ENCODE results near the gene PCDH1.
"Not testable (repeated sequence)": the region's sequence is repeated elsewhere in the genome, so short reads cannot be mapped to it uniquely, and the experiment has no call there.

Gene PCDH1

GRCh38 chr5:141898448-141899049, 20.3 kb upstream of the PCDH1 start:
- Histone ChIP-seq H3K4me1 (no peaks in the 10 kb centered on the region), H3K4me3 (no peak overlapping the region), H3K27ac (no peak overlapping the region), H3K9me3 (no peaks in the 10 kb centered on the region), H3K27me3 (peaks cover 0 to 5% of the 10 kb centered on the region in 2 donors), H3K36me3 (no peaks in the 10 kb centered on the region)
- no peak for TF ChIP-seq CTCF (IDR thresholded peaks at IDR 0.05)
- no peak for DNase-seq
- intact Hi-C loops (cut with DNase I; ENCODE audit: low total_unique reads), result no loop called here

- H3K9me3 ChIP-seq, result no peaks in the 10 kb centered on the region
- no peak overlapping the region for H3K27ac ChIP-seq
- no peaks in the 10 kb centered on the region for H3K4me1 ChIP-seq
- no peak overlapping the region for H3K4me3 ChIP-seq
- TF ChIP-seq CTCF (IDR thresholded peaks at IDR 0.05), result no peak
- peaks cover 0 to 5% of the 10 kb centered on the region in 2 donors for H3K27me3 ChIP-seq
- intact Hi-C loops (cut with DNase I; ENCODE audit: low total_unique reads), result no loop called here
- DNase-seq, result no peak
- H3K36me3 ChIP-seq, result no peaks in the 10 kb centered on the region
These were observed 19.2 kb upstream of the PCDH1 start for GRCh38 chr5:141897425-141897824.

GRCh38 chr5:141890429-141890828, 12.2 kb upstream of the PCDH1 start:
- H3K4me3 ChIP-seq; H3K9me3 ChIP-seq; H3K4me1 ChIP-seq; H3K27ac ChIP-seq; H3K36me3 ChIP-seq; DNase-seq; intact Hi-C loops (cut with DNase I; ENCODE audit: low total_unique reads); H3K27me3 ChIP-seq: not testable (repeated sequence)

GRCh38 chr5:141889282-141889871, 11.2 kb upstream of the PCDH1 start:
- DNase-seq, result no peak
- Histone ChIP-seq H3K27ac (no peak overlapping the region), H3K4me3 (no peak overlapping the region), H3K4me1 (no peaks in the 10 kb centered on the region), H3K27me3 (peaks cover 0 to 13% of the 10 kb centered on the region in 2 donors), H3K36me3 (no peaks in the 10 kb centered on the region), H3K9me3 (no peaks in the 10 kb centered on the region)
- no peak for TF ChIP-seq CTCF (IDR thresholded peaks at IDR 0.05)
- intact Hi-C loops (cut with DNase I; ENCODE audit: low total_unique reads), result no loop called here

GRCh38 chr5:141883892-141884318, 5.7 kb upstream of the PCDH1 start:
- TF ChIP-seq CTCF (IDR thresholded peaks at IDR 0.05), result no peak
- Histone ChIP-seq H3K27me3 (peaks cover 0 to 58% of the 10 kb centered on the region in 2 donors), H3K4me1 (peaks cover 0 to 13% (median 4%) of the 10 kb centered on the region in 4 donors), H3K36me3 (no peaks in the 10 kb centered on the region), H3K27ac (no peak overlapping the region), H3K4me3 (no peak overlapping the region), H3K9me3 (no peaks in the 10 kb centered on the region)
- intact Hi-C loops (cut with DNase I; ENCODE audit: low total_unique reads), result loop anchor here (5.0 kb wide), 1 partner anchor 73 kb away; the partner anchor contains the start of gene PCDH12
- DNase-seq, result peak in 1 of 2 donors; percentile 6

GRCh38 chr5:141883184-141883891, 5.1 kb upstream of the PCDH1 start:
- H3K27ac ChIP-seq, result no peak overlapping the region
- H3K4me3 ChIP-seq, result no peak overlapping the region
- H3K4me1 ChIP-seq, result peaks cover 0 to 18% (median 7%) of the 10 kb centered on the region in 4 donors
- peak in 1 of 2 donors; percentile 67 for DNase-seq
- H3K36me3 ChIP-seq, result no peaks in the 10 kb centered on the region
- no peak for TF ChIP-seq CTCF (IDR thresholded peaks at IDR 0.05)
- intact Hi-C loops (cut with DNase I; ENCODE audit: low total_unique reads), result loop anchor here (5.0 kb wide), 1 partner anchor 74 kb away; the partner anchor contains the start of gene PCDH12
- H3K27me3 ChIP-seq, result peaks cover 0 to 58% of the 10 kb centered on the region in 2 donors
- H3K9me3 ChIP-seq, result no peaks in the 10 kb centered on the region
